Measurements from ENCODE around the gene MLLT10.
"Not testable (repeated sequence)": the region's sequence is repeated elsewhere in the genome, so short reads cannot be mapped to it uniquely, and the experiment has no call there.

The MLLT10 gene

GRCh38 chr10:21588159-21588558 lies 54.1 kb downstream of the MLLT10 start:
- DNase-seq: not testable (repeated sequence)

GRCh38 chr10:21593986-21594385 lies 60.0 kb downstream of the MLLT10 start:
- DNase-seq: no peak

- no peak for DNase-seq
Measured at GRCh38 chr10:21599582-21599981, 65.5 kb downstream of the MLLT10 start.

- no peak for DNase-seq
Measured at GRCh38 chr10:21600804-21601433, 66.9 kb downstream of the MLLT10 start.

- no peak for DNase-seq
Measured at GRCh38 chr10:21602313-21602712, 68.3 kb downstream of the MLLT10 start.

GRCh38 chr10:21603721-21604120 lies 69.7 kb downstream of the MLLT10 start:
- DNase-seq: no peak

GRCh38 chr10:21604651-21605050 lies 70.6 kb downstream of the MLLT10 start:
- DNase-seq: no peak

GRCh38 chr10:21607907-21608306 lies 73.9 kb downstream of the MLLT10 start:
- no peak for DNase-seq

GRCh38 chr10:21614000-21614399 lies 80.0 kb downstream of the MLLT10 start:
- DNase-seq: no peak

- no peak for DNase-seq
Measured at GRCh38 chr10:21617267-21617666, 83.2 kb downstream of the MLLT10 start.

- DNase-seq: no peak
Measured at GRCh38 chr10:21623291-21623690, 89.3 kb downstream of the MLLT10 start.

- DNase-seq: not testable (repeated sequence)
Measured at GRCh38 chr10:21624421-21624820, 90.4 kb downstream of the MLLT10 start.

GRCh38 chr10:21624951-21625350 lies 90.9 kb downstream of the MLLT10 start:
- DNase-seq: no peak

GRCh38 chr10:21625623-21626229 lies 91.7 kb downstream of the MLLT10 start:
- DNase-seq: no peak

GRCh38 chr10:21626457-21627161 lies 92.6 kb downstream of the MLLT10 start:
- DNase-seq: no peak

GRCh38 chr10:21627331-21627730 lies 93.3 kb downstream of the MLLT10 start:
- DNase-seq: no peak

- no peak for DNase-seq
Measured at GRCh38 chr10:21628023-21628422, 94.0 kb downstream of the MLLT10 start.

- not testable (repeated sequence) for DNase-seq
Measured at GRCh38 chr10:21628645-21629044, 94.6 kb downstream of the MLLT10 start.

GRCh38 chr10:21634599-21635365 lies 100.8 kb downstream of the MLLT10 start:
- DNase-seq: no peak

GRCh38 chr10:21637795-21638194 lies 103.8 kb downstream of the MLLT10 start:
- no peak for DNase-seq

GRCh38 chr10:21638681-21639080 lies 104.6 kb downstream of the MLLT10 start:
- DNase-seq: no peak

GRCh38 chr10:21648040-21648439 lies 114.0 kb downstream of the MLLT10 start:
- DNase-seq: no peak

GRCh38 chr10:21649454-21649872 lies 115.4 kb downstream of the MLLT10 start:
- no peak for DNase-seq
